SK-N-SH (cell line): Measurements from ENCODE around the gene HAUS7. TPM values are rescaled to one million over a fixed set of nuclear protein-coding genes. Genes with fewer than 3 reads are reported as not detected.
A peak's percentile ranks its signal among the peaks of the same experiment; 100 is the strongest.

ENCODE experiments used
- CTCF ChIA-PET: fragments of 300-600, 350-600 bp; formaldehyde crosslinking; extraction: SDS; loops from one replicate; lab custom pipeline; 2021; lab: Yijun Ruan, JAX
- POLR2A ChIA-PET: fragments of 350-600 bp; sonication (Branson Sonifier 250); formaldehyde crosslinking; extraction: SDS; loops from one replicate; lab custom pipeline; 2020; ENCODE audit warnings: antibody characterized with exemption, inconsistent platforms; lab: Yijun Ruan, JAX
- DNase-seq: peaks from one replicate; pipeline ENCODE4 v3.0.0; 2012
- H2AFZ ChIP-seq: fragments of 200-600 bp; sonication (generic); 2 replicates; pipeline ENCODE4 v1.8.1; 2016; ENCODE audit warnings: antibody characterized with exemption, mild to moderate bottlenecking, low read depth
- H3F3A ChIP-seq: fragments of 200-600 bp; sonication (generic); replicated peaks from 2 replicates; pipeline ENCODE3; 2016; ENCODE audit warnings: antibody characterized with exemption, mild to moderate bottlenecking; ENCODE audit not compliant: insufficient read depth
- H3K27ac ChIP-seq, 2 experiments: fragments of 200-500 bp in 1 of 2; fragments of 200-600 bp in 1 of 2; sonication (Bioruptor generic) in 1 of 2; sonication (generic), shearing (Covaris generic) in 1 of 2; 2 replicates each; pipeline versions ENCODE4 v1.5.1 to v1.6.1; 2014 to 2016; ENCODE audit warnings: low read depth in 2 of 2, inconsistent platforms in 1 of 2, low read length in 1 of 2, mild to moderate bottlenecking in 1 of 2, mixed read lengths in 1 of 2
- H3K27me3 ChIP-seq: fragments of 200-600 bp; sonication (generic), shearing (Covaris generic); 2 replicates; pipeline ENCODE4 v1.6.1; 2016; ENCODE audit warnings: mixed run types; ENCODE audit not compliant: insufficient read depth
- H3K36me3 ChIP-seq, 2 experiments: fragments of 200-500 bp in 1 of 2; fragments of 200-600 bp in 1 of 2; sonication (Bioruptor generic) in 1 of 2; sonication (generic) in 1 of 2; replicated peaks in 1 of 2; 2 replicates each; pipeline versions ENCODE3 to v1.5.1; 2014 to 2016; ENCODE audit warnings: low read length in 1 of 2, mild to moderate bottlenecking in 1 of 2; ENCODE audit not compliant: insufficient read depth in 2 of 2, control insufficient read depth in 1 of 2
- H3K4me1 ChIP-seq, 2 experiments: fragments of 200-500 bp in 1 of 2; fragments of 200-600 bp in 1 of 2; sonication (Bioruptor generic) in 1 of 2; sonication (generic), shearing (Covaris generic) in 1 of 2; 2 replicates each; pipeline versions ENCODE4 v1.5.1 to v1.6.1; 2014 to 2016; ENCODE audit warnings: low read depth in 1 of 2, low read length in 1 of 2, mixed run types in 1 of 2; ENCODE audit not compliant: insufficient read depth in 2 of 2, control insufficient read depth in 1 of 2
- H3K4me2 ChIP-seq: fragments of 200-600 bp; sonication (generic), shearing (Covaris generic); 2 replicates; pipeline ENCODE4 v1.6.1; 2017; ENCODE audit warnings: mixed run types
- H3K4me3 ChIP-seq, 2 experiments: fragments of 200-500 bp in 1 of 2; fragments of 200-600 bp in 1 of 2; sonication (Bioruptor generic) in 1 of 2; sonication (generic), shearing (Covaris generic) in 1 of 2; 2 replicates each; pipeline versions ENCODE4 v1.5.1 to v1.8.1; 2014 to 2016; ENCODE audit warnings: low read depth in 2 of 2, inconsistent platforms in 1 of 2, low read length in 1 of 2, mild to moderate bottlenecking in 1 of 2, mixed read lengths in 1 of 2, moderate library complexity in 1 of 2
- H3K79me2 ChIP-seq: fragments of 200-600 bp; sonication (generic); 2 replicates; pipeline ENCODE4 v1.8.1; 2017; ENCODE audit warnings: mild to moderate bottlenecking; ENCODE audit not compliant: insufficient read depth
- H3K9ac ChIP-seq: fragments of 200-600 bp; sonication (generic); 2 replicates; pipeline ENCODE4 v1.6.1; 2017; ENCODE audit warnings: mixed run types
- H3K9me2 ChIP-seq: fragments of 200-600 bp; sonication (generic); 2 replicates; pipeline ENCODE4 v1.6.1; 2017; ENCODE audit warnings: mixed run types
- H3K9me3 ChIP-seq: fragments of 200-600 bp; sonication (generic); 2 replicates; pipeline ENCODE4 v1.6.1; 2017; ENCODE audit warnings: mixed run types, mild to moderate bottlenecking, moderate library complexity
- H4K20me1 ChIP-seq: fragments of 200-600 bp; sonication (generic); 2 replicates; pipeline ENCODE4 v1.6.1; 2017; ENCODE audit warnings: mild to moderate bottlenecking, mixed run types; ENCODE audit not compliant: insufficient read depth
- CTCF ChIP-seq: fragments of 200-600 bp; sonication (generic); IDR thresholded peaks from 2 replicates; pipeline ENCODE4 v1.6.1; 2017; ENCODE audit warnings: antibody characterized with exemption, mild to moderate bottlenecking, moderate library complexity
- ELF1 ChIP-seq: IDR thresholded peaks from 2 replicates; pipeline ENCODE4 v1.4.0; 2012
- EZH2phosphoT487 ChIP-seq: fragments of 200-600 bp; sonication (generic); IDR thresholded peaks from 2 replicates; pipeline ENCODE4 v1.6.1; 2017; ENCODE audit warnings: low read depth, mixed run types, mild to moderate bottlenecking, antibody characterized with exemption, moderate library complexity, borderline replicate concordance
- GATA2 ChIP-seq: sonication (generic); formaldehyde crosslinking; IDR thresholded peaks from 2 replicates; pipeline ENCODE4 v1.5.0; 2020; ENCODE audit warnings: mild to moderate bottlenecking, missing genetic modification reagents
- JUND ChIP-seq: IDR thresholded peaks from 2 replicates; pipeline ENCODE4 v1.4.0; 2012
- MEF2A ChIP-seq: IDR thresholded peaks from 2 replicates; pipeline ENCODE4 v1.4.0; 2012; ENCODE audit warnings: low read depth, borderline replicate concordance
- MXI1 ChIP-seq: IDR thresholded peaks from 2 replicates; pipeline ENCODE4 v1.6.1; 2012; ENCODE audit warnings: mild to moderate bottlenecking, low read depth, low read length, improper control_type of control experiment
- REST ChIP-seq: IDR thresholded peaks from 2 replicates; pipeline ENCODE4 v1.6.1; 2012; ENCODE audit warnings: mild to moderate bottlenecking, low read depth, low read length, moderate library complexity
- TEAD4 ChIP-seq: IDR thresholded peaks from 2 replicates; pipeline ENCODE4 v1.4.0; 2012; ENCODE audit warnings: mild to moderate bottlenecking, borderline replicate concordance; ENCODE audit not compliant: insufficient read depth
- YY1 ChIP-seq: IDR thresholded peaks from 2 replicates; pipeline ENCODE4 v1.4.0; 2012; ENCODE audit warnings: low read depth, mild to moderate bottlenecking
- WGBS: methylation state at CpG from one replicate; pipeline ENCODE4 v1.1.6; 2017; ENCODE audit warnings: low lambda C conversion rate; 5-methylcytosine and 5-hydroxymethylcytosine counted together
- polyA plus RNA-seq, 3 experiments: library from polyadenylated mRNA; depleted of rRNA; stranded (reverse); fragments of >200 nt; gene quantifications; 2 replicates each; pipeline ENCODE4 v1.2.3, GENCODE V29; 2012
- TF ChIP-seq, protein P1 (sequence below): IDR thresholded peaks from 2 replicates; pipeline ENCODE4 v1.4.0; 2012; ENCODE audit warnings: low read depth

The HAUS7 gene
- polyA plus RNA-seq, 1 of the 3 experiments (the other 2 are of a cell fraction): 39.7 TPM

- Histone ChIP-seq H4K20me1 (no peaks in the 10 kb centered on the region), H3K27me3 (0 out of 2 replicates have a peak, but pooled peaks cover 4% of the 10 kb centered on the region), H3K9ac (no peak overlapping the region), H3K4me3 (no peak overlapping the region), H3K4me2 (no peak overlapping the region), H3K4me1 (peaks cover 0 to 19% of the 10 kb centered on the region in 2 experiments; a peak in 1 of 4 replicates), H2AFZ (no peak overlapping the region), H3K36me3 (peaks cover 0 to 6% of the 10 kb centered on the region in 2 experiments), H3K79me2 (no peaks in the 10 kb centered on the region), H3K9me3 (no peaks in the 10 kb centered on the region), H3K9me2 (no peaks in the 10 kb centered on the region), H3K27ac (peak overlapping the region in 1 of 2 experiments; percentile 16; a peak in 1 of 4 replicates), H3F3A (peaks cover 3% of the 10 kb centered on the region)
- no peak for DNase-seq
- CTCF ChIA-PET: interaction anchor here (0.6 to 4.3 kb wide), 2 partner anchors 51 to 84 kb away, joined by 3 to 26 read pairs; no protein-coding TSS in a partner anchor
- no CpG with 5 or more reads among the region's 12 CpGs for WGBS
- TF ChIP-seq, protein P1, sequence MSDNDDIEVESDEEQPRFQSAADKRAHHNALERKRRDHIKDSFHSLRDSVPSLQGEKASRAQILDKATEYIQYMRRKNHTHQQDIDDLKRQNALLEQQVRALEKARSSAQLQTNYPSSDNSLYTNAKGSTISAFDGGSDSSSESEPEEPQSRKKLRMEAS: no peak
- no peak for TF ChIP-seq REST
- TF ChIP-seq GATA2 (CRISPR knock-in tag): no peak
- no peak for TF ChIP-seq MXI1
- TF ChIP-seq TEAD4: no peak
- TF ChIP-seq JUND: no peak
- POLR2A ChIA-PET: no interaction called here
Observed at GRCh38 chrX:153456161-153456560, 14.2 kb downstream of the HAUS7 start.

GRCh38 chrX:153455571-153455970 is 14.8 kb downstream of the HAUS7 start:
- Histone ChIP-seq H3K36me3 (peaks cover 0 to 6% of the 10 kb centered on the region in 2 experiments), H3F3A (no peaks in the 10 kb centered on the region), H3K27ac (peak overlapping the region in 1 of 2 experiments; percentile 16; a peak in 1 of 4 replicates), H3K4me2 (no peak overlapping the region), H2AFZ (no peak overlapping the region), H3K27me3 (peaks cover 4% of the 10 kb centered on the region), H3K9me3 (no peaks in the 10 kb centered on the region), H3K9me2 (no peaks in the 10 kb centered on the region)
- no peak for TF ChIP-seq EZH2phosphoT487
- no peak for TF ChIP-seq CTCF
- no peak for TF ChIP-seq ELF1
- no peak for TF ChIP-seq MXI1
- TF ChIP-seq YY1: no peak
- no peak for TF ChIP-seq MEF2A
- TF ChIP-seq, all 33 proteins: peak for 0
- CTCF ChIA-PET: interaction anchor here (0.6 to 4.3 kb wide), 3 partner anchors 52 to 423 kb away, joined by 3 to 26 read pairs (median 5); no protein-coding TSS in a partner anchor
- POLR2A ChIA-PET: no interaction called here
- Histone ChIP-seq H3K79me2 (no peaks in the 10 kb centered on the region), H4K20me1 (no peaks in the 10 kb centered on the region), H3K4me3 (no peak overlapping the region), H3K9ac (no peak overlapping the region), H3K4me1 (peaks cover 0 to 19% of the 10 kb centered on the region in 2 experiments; a peak in 1 of 4 replicates)
- WGBS: 50% methylated on average over 2 of the region's 16 CpGs
- peak; percentile 76 for DNase-seq
